RWPE1 (cell line): Measurements from ENCODE around the gene SH3YL1.
A peak's percentile ranks its signal among the peaks of the same experiment; 100 is the strongest.

Source experiments
- CTCF ChIA-PET: fragments of 350-600 bp; sonication (Branson Sonifier 250); formaldehyde crosslinking; extraction: SDS; loops from one replicate; lab custom pipeline; 2021; lab: Yijun Ruan, JAX
- POLR2A ChIA-PET: fragments of 400-600 bp; formaldehyde crosslinking; extraction: SDS; loops from one replicate; lab custom pipeline; 2020; ENCODE audit warnings: antibody characterized with exemption; ENCODE audit not compliant: low non-redundant PET; lab: Yijun Ruan, JAX
- DNase-seq: peaks from one replicate; pipeline ENCODE4 v3.0.0; 2012; ENCODE audit warnings: low spot score
- H3K27ac ChIP-seq: fragments of 450-650 bp; 2 replicates; pipeline ENCODE4 v1.5.1; 2017
- TF ChIP-seq, protein P1 (sequence below): fragments of 450-650 bp; conservative IDR thresholded peaks from 2 replicates; pipeline ENCODE4 v1.5.1; 2017; ENCODE audit warnings: low read depth, mild to moderate bottlenecking

Gene SH3YL1

DNA sequence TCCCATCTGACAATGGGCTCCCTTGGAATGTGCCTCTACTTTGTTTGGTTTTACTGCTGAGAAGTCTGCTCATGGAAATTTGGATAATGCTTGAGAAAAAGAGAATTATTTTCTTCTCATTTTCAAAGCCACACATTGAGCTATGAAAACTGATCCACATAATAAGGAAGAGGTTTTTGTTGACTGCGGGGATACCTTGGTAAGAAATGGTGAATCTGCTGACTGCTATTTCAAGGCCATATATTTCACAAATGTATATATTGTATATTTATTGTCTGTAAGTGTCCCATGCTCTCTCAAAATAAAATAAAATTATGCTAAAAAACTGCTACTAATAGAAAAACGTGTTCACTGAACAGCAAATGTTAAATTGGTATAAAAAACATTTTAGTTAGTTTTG, 15.1 kb downstream of the SH3YL1 start:
- TF ChIP-seq, protein P1, sequence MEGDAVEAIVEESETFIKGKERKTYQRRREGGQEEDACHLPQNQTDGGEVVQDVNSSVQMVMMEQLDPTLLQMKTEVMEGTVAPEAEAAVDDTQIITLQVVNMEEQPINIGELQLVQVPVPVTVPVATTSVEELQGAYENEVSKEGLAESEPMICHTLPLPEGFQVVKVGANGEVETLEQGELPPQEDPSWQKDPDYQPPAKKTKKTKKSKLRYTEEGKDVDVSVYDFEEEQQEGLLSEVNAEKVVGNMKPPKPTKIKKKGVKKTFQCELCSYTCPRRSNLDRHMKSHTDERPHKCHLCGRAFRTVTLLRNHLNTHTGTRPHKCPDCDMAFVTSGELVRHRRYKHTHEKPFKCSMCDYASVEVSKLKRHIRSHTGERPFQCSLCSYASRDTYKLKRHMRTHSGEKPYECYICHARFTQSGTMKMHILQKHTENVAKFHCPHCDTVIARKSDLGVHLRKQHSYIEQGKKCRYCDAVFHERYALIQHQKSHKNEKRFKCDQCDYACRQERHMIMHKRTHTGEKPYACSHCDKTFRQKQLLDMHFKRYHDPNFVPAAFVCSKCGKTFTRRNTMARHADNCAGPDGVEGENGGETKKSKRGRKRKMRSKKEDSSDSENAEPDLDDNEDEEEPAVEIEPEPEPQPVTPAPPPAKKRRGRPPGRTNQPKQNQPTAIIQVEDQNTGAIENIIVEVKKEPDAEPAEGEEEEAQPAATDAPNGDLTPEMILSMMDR: no peak
- H3K27ac ChIP-seq: no peak overlapping the region
- CTCF ChIA-PET: no interaction called here

DNA sequence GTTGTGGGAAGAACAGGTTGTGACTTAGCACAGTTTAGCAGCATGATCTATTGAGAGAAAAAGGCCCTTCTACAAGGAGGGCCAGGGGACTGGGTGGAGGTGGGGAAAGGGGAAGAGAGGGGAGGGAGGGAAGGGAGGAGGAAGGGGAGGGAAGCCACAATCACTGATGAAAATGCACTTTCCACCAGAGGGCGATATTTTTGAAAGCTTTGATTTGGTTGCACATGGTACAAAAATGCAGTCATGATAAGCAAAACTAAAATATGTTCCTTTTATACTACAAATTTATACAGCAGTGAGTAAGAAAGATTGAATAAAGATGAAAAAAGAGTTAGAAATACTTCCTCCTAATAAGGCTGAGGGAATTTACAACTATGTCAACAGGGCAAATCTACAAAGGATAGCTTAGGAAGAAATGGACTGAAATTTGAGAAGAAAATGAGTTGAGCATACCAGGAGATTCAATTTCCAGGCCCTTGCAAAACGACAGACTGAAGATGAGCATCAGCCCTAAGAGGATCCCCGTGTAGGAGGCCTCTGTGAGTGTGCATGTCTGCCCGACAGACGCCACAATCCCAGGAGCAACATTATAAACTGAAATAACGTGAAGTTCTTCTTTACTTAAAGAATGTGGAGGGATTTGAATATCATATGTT, 17.2 kb downstream of the SH3YL1 start:
- ChIA-PET POLR2A (no interaction called here), CTCF (interaction anchor here (0.6 to 1.1 kb wide), 4 partner anchors 8 to 391 kb away, joined by 3 to 5 read pairs (median 4); no protein-coding TSS in a partner anchor)
- TF ChIP-seq, protein P1: peak; percentile 61
- peak; percentile 38 for DNase-seq
- H3K27ac ChIP-seq: no peak overlapping the region

More for the DNA sequence above, 15.1 kb downstream of the SH3YL1 start:
- DNase-seq: no peak
- POLR2A ChIA-PET: no interaction called here

DNA sequence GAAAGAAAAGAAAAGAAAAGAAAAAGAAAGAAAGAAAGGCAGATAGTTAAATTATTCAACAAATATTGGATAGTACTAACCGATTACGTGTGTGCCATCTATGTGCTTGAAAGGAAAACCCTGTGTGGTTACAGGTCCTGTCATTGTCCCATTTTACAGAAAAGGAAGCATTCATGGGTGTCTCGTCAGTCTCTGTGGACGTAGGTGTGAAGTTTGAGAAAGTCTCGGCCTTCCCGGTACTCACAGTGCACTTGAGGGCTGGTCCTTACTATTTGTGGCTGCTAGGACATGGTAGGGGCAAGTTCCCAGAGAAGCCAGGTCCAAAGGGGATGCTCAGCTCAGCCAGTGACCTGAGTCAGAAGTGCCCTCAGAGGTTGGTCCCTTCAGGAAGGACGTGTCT, 19.3 kb downstream of the SH3YL1 start:
- no peak overlapping the region for H3K27ac ChIP-seq
- TF ChIP-seq, protein P1: no peak
- POLR2A ChIA-PET: no interaction called here
- CTCF ChIA-PET: interaction anchor here (1.2 kb wide), 1 partner anchor 11 kb away, joined by 3 read pairs; no protein-coding TSS in a partner anchor
- DNase-seq: no peak

GRCh38 chr2:238869-239268, 25.0 kb downstream of the SH3YL1 start:
- ChIA-PET POLR2A (no interaction called here), CTCF (interaction anchor here (0.7 to 0.8 kb wide), 2 partner anchors 8 to 23 kb away, joined by 3 read pairs; no protein-coding TSS in a partner anchor)
- no peak overlapping the region for H3K27ac ChIP-seq
- TF ChIP-seq, protein P1: no peak
- no peak for DNase-seq

- ChIA-PET CTCF (interaction anchor here (0.5 to 0.8 kb wide), 2 partner anchors 7 to 8 kb away, joined by 3 read pairs; no protein-coding TSS in a partner anchor), POLR2A (interaction anchor here (0.6 kb wide), 1 partner anchor 1281 kb away, joined by 7 read pairs; no protein-coding TSS in a partner anchor)
These were observed 25.4 kb downstream of the SH3YL1 start for GRCh38 chr2:238431-238830.

DNA sequence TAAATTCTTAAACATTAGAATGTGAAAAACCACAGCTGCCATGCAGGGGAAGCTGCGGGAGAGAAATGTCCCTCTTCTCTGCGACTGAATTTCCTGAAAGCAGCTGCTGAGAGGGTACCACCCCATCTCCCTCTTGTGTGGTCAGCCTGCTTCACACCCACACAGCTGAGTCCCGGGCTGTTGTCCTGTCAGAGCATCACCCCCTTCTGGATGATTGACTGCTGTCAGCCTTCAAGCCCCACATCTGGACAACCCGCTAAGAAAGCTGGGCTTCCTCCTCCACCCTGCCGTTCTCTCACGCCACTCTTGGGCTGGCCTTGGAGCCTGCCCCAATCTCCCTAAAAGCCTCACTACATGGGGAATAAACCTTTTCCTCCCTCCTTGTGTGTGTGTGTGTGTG, 26.0 kb downstream of the SH3YL1 start:
- DNase-seq: no peak
- ChIA-PET POLR2A (interaction anchor here (0.6 kb wide), 1 partner anchor 1282 kb away, joined by 7 read pairs; no protein-coding TSS in a partner anchor), CTCF (interaction anchor here (0.5 kb wide), 1 partner anchor 8 kb away, joined by 3 read pairs; no protein-coding TSS in a partner anchor)
- H3K27ac ChIP-seq: no peak overlapping the region
- TF ChIP-seq, protein P1: no peak

More at GRCh38 chr2:238431-238830, 25.4 kb downstream of the SH3YL1 start:
- no peak overlapping the region for H3K27ac ChIP-seq
- no peak for DNase-seq
- TF ChIP-seq, protein P1: no peak
